ENCODE data around the gene ARHGAP22. TPM values are rescaled to one million over a fixed set of nuclear protein-coding genes. Genes with fewer than 3 reads are reported as not detected.

The ARHGAP22 gene
- total RNA-seq, 1 donor from 2014 or later, result 11.7 TPM

DNA sequence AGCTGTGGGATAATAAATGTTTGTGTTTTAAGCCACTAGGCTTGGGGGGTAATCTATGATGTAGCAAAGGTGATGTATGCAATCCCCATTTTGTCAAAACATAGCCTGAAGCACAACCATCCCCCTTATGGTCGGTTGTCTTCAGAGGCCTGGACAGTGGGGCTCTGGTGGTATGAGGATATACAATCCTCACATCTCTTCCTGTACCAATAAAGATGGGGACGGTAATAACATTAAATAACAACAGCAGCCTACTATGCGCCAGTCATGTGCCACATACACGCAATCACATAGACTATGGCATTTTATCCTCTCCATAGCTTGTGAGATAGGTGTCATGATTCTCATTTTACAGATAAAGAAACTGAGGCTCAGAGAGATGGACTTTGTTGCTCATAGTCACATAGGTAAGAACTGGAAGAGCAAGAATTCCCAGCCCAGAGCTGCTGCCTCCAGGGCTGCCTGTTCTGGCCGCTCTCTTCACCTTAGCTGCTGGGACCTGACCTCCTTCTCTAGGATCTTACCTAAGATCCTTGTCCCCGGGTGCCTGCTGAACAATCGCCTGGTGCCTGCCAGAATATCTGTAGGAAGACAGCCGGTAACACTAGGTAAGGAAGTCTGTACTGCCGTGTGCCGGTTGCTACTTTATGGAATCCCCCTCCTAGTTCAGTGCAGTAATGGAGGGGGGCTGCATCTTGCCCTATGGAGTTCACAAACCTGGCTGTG, 108.6 kb downstream of the ARHGAP22 start:
- ATAC-seq (no peak), DNase-seq (ENCODE audit: low spot score) (no peak)

DNA sequence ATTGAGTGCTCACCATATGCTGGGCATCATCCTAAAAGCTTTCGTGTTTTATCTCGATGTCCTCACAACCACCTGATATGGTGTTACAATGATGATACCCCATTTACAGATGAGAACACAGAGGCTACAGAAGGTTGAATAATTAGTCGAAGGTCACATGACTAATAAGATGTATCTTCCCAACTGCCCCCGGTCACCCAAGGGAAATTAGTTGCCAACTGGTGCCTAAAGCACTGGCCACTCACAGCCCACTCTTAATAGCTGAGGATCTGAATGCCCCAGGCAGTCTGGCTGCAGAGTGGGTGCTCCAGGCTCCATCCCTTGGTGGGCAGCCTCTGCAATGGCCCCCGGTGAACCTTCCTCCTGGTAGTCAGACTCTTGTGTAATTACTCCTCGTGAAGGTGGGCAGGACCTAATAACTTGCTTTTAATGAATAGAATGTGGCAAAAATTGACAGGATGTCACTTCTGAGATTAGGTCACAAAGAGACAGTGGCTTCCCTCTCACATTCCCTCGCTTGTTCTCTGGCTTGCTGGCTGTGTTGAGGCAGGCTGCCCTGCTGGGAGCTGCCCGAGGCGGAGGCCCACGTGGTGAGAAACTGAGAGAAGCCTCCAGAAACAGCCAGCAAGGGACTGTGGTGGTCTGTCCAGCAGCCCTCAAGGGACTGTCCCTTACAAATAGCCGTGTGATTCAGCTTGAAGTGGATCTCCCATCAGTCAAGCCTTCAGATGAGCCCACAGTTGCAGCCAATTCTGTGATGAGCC, 109.4 kb downstream of the ARHGAP22 start:
- no peak for ATAC-seq
- intact Hi-C loops (cut with DNase I), result no loop called here
- no peak for DNase-seq (ENCODE audit: low spot score)

More for the DNA sequence above, 108.6 kb downstream of the ARHGAP22 start:
- intact Hi-C loops (cut with DNase I), result no loop called here

DNA sequence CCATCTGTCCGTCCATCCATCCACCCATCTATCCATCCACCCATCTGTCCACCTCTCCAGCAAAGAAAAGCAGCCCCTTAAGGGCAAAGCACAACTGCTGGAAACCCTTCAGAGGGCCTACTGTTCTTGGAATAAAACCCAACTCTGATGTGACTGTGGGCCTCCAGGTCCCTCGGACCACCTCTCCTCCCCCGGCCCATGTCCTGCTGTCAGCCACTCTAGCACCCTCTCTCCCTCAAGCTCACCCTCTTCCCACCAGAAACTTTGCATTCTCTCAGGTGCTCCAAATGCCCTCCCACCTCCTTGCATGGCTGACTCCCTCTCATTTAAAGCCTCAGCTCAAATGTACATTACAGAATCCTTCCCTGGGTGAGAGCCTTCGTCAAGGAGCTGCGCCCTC, 110.3 kb downstream of the ARHGAP22 start:
- ATAC-seq (no peak), DNase-seq (ENCODE audit: low spot score) (no peak)
- intact Hi-C loops (cut with DNase I), result no loop called here

DNA sequence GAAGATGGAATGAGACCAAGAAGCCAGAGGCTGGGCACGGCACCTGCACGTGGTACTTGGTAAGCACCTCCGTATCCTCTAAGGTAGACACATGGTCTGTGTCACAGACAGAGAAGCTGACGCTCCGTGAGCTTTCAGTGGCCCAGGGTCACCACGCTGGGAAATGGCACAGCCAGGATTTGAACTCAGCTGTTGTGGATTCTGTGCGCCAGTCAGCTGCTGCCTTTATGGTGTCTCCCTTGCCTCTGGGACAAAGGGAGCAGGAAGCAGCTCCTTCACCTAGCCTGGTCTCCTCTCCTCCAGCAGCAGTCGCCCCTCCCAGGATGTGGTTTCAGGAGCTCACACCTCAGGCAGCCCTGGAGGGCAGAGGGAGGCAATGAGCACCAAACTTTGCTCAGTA, 110.8 kb downstream of the ARHGAP22 start:
- ATAC-seq, result no peak
- no peak for DNase-seq (ENCODE audit: low spot score)
- intact Hi-C loops (cut with DNase I), result no loop called here

DNA sequence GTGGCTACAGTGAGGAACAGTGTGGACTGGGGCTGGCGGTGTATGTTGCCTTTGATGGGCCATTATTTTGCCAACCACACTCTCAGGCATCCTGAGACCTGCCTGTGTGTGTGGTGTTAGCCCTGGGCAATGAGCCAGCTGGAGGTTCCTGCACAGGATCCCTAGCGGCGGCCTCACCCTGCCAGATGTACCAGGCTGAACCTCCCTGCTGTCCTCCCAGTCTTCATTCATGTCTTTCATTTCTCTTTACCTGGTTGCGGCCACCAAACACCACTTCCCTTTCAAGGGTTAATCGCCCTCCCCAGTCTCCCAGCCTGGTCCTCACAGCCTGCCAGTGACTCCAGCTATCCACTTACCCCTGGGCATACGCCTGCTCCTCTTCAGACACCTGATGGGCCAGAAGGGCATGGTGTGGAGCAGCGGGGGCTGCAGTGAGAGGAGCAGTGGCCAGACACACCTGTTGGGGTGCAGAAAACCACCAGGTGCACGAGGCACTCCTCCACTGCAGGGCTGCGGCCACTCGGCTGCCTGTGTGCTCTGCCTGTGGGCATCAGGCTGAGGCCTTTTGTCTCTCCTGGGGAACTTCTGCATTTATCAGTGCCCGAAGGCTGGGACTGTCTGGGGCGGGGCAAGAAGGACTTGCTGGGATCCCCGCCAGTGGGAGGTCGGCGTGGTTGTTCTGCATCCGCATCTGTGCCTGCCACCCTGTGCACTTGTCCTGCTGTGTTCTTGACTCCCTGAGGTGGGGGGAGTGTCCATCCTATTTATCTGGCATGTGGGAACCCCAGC, 111.6 kb downstream of the ARHGAP22 start:
- DNase-seq (ENCODE audit: low spot score) (no peak), ATAC-seq (no peak)
- intact Hi-C loops (cut with DNase I), result no loop called here

DNA sequence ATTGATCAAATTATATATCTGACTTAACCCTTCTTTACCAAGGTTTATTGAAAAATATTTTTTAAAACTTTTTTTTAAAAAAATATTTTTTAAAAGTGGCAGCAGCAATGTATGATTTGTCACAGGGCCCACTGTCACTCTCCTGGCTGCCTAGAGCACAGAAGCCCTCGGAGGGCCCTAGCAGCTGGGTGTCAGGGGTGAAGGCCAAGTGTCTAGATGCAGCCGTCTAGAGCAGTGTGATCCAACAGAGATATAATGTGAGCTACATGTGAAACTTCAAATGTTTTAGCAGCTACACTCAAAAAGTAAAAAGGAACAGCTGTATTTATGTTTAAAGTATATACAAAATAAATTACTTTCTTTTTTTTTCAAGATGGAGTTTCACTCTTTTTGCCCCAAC, 112.7 kb downstream of the ARHGAP22 start:
- ATAC-seq (no peak), DNase-seq (ENCODE audit: low spot score) (no peak)
- intact Hi-C loops (cut with DNase I), result no loop called here

DNA sequence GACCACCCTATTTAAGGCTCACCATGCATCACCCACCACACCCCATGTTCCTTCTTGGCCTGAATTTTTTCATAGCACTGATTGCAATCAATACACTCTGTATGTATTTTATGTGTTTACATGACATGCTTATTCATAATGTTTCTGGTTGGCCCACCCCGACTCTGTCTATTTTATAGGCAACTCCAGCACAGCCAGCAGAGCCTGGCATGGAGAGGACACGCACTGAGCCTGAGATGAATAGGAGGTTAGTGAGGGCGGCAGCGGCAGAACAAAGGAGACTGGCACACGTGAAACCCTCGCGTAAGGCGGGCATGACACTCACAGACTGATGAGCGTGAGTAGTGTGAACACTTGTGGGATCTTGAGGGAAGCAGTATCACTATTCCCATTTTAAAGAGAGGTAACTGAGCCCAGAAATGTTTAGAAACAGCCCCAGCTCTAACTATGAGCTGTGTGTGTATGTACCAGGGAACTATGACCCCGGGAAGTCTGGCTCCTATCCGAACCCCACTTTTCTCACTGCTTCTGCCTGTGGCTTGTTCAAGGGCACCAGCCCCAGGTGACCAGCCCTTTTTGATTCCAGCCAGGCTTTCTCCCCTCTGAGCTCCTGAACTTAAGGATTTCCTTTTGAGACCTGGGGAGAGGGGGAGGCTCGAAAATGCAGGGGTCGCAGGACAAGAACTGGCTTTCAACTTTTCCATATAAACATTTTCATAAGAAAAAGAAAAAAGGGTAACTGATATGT, 113.3 kb downstream of the ARHGAP22 start:
- DNase-seq (ENCODE audit: low spot score), result no peak

DNA sequence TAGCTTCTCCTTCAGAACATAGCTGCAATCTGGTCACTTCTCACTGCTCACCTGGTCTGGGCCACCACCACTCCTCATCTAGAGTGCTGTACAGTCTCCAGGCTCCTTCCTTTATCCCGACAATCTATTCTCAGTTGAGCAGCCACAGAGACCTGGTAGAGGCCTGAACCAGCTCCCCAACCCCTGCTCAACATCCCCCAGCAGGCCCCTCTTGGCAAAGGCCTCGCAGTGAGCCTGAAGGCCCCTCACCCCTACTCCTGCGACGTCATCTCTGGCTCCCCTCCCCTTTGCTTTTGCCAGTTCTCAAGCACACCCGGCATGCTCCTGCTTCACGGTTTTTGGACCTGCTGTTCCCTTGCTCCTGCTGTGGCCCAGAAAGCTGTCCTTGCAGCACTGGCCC, 113.9 kb downstream of the ARHGAP22 start:
- intact Hi-C loops (cut with DNase I), result no loop called here
- no peak for ATAC-seq
- DNase-seq (ENCODE audit: low spot score), result no peak

More for the DNA sequence above, 113.3 kb downstream of the ARHGAP22 start:
- intact Hi-C loops (cut with DNase I), result no loop called here
- ATAC-seq, result no peak

DNA sequence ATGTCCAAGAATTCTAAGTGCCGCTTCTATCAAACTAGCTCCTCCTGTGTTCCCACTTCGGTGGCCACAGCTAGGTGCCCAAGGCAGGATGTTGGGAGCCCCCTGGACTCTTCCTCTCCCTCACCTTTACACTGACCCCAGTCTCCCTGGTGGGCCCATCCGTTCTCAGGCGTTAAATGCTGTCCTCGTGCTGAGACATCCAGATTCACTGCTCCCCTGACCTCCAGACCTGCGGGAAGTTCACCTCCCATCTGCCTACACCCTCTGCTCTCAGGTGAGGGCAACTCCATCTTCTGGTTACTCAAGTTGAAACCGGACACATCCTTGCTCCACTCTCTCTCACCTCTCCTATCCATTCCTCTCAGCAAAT, 114.3 kb downstream of the ARHGAP22 start:
- intact Hi-C loops (cut with DNase I), result no loop called here
- DNase-seq (ENCODE audit: low spot score) (no peak), ATAC-seq (no peak)

DNA sequence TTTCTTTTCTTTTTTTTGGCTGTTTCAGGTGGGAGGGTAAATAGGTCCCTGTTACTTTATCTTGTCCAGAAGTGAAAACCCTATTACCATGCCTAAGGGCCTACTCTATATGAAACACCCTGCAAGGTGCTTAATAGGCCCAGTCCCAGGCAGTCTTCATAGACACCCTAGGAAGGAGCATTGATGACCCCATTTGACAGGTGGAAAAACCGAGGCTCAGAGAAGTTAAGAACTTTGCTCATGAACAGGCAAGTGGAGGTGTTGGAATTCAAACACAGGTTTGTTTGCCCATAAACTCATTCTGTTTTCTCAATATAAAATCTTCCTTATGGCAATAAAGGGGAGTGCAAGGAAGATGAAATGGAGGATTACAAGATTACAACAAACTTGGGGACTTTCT, 115.8 kb downstream of the ARHGAP22 start:
- intact Hi-C loops (cut with DNase I), result no loop called here
- ATAC-seq (no peak), DNase-seq (ENCODE audit: low spot score) (no peak)

DNA sequence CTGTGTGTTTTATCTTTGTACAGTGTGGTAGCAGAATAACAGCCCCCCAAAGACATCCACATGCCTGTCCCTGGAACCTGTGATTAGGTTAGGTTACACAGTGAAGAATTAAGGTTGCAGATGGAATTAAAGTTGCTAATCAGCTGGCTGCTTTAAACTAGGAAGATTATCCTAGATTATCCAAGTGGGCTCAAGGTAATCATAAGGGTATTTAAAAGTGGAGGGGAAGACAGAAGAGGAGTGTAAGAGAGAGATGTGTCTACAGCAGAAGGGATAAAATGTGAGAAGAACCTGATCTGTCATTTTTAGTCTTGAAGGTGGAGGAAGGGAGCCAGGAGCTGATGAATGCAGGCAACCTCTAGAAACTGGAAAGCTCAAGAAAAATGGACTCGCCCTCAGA, 117.6 kb downstream of the ARHGAP22 start:
- ATAC-seq (no peak), DNase-seq (ENCODE audit: low spot score) (no peak)
- intact Hi-C loops (cut with DNase I), result no loop called here

DNA sequence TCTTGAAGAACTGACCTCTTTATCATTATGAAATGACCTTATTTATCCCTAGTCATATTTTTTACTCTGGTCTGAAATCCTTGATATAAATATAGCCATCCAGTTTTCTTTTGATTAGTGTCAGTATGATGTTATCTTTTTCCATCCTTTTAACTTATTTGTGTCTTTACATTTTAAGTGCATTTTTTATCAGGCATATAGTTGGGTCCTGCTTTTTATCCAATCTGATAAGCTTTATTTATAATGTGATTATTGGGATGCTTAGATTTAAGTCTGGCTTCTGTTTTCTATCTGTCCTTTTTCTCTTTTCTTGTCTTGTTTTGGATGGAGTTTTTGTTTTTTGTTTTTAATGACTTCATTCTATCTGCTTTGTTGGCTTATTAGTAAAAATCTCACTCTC, 119.2 kb downstream of the ARHGAP22 start:
- intact Hi-C loops (cut with DNase I), result no loop called here
- DNase-seq (ENCODE audit: low spot score) (no peak), ATAC-seq (no peak)

DNA sequence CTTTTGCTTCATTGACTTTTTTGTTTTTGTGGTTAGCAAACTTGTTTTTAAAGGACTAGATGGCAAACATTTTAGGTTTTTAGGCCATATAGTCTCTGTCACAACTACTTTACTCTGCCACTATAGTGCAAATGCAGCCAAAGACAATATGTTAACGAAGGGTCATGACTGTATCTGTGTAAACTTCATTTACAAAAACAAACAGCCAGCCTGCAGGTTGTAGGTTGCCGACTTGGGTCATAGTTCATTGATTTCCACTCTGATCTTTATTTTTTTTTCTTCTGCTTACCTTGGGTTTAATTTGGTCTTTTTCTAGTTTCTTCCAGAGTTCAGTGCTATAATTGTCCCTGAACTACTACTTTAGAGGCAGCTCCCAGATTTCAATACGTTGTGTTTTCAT, 120.0 kb downstream of the ARHGAP22 start:
- ATAC-seq (no peak), DNase-seq (ENCODE audit: low spot score) (no peak)
- intact Hi-C loops (cut with DNase I), result no loop called here

DNA sequence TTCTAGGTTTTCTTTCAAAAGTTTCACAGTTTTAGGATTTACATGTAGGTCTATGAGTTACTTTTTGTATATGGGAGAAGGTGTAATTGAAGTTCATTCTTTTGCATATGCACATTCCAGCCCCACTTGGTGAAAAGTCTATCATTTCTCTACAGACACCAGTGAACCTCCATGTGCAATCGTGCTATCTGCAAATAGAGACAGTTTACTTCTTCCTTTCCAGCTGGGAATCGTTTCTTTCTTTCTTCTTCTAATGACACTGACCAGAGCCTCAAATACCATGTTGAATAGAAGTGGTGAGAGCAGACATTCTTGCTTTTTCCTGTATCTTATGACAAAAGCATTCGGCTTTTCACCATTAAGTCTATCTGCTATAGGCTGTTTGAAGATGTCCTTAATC, 122.7 kb downstream of the ARHGAP22 start:
- intact Hi-C loops (cut with DNase I), result no loop called here
- DNase-seq (ENCODE audit: low spot score), result no peak
- ATAC-seq, result no peak

DNA sequence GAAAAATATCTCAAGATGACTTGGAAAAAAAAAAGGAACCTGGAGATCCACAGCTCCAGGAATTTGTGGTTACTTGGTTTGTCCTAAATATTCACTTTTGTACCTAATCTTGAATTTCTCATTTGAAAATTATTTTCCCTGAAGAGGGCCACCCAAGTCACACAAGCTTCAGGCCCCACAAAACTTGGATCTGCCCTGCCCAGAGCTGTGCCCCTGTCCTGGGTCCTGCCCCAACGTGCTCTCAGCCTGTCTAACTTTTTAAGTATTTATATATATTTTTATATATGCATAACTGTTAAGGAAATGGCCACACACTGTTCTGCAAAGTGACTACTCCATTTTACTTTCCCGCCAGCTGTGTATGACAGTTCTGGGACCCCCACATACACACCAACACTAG, 123.5 kb downstream of the ARHGAP22 start:
- intact Hi-C loops (cut with DNase I), result no loop called here
- no peak for ATAC-seq
- no peak for DNase-seq (ENCODE audit: low spot score)

DNA sequence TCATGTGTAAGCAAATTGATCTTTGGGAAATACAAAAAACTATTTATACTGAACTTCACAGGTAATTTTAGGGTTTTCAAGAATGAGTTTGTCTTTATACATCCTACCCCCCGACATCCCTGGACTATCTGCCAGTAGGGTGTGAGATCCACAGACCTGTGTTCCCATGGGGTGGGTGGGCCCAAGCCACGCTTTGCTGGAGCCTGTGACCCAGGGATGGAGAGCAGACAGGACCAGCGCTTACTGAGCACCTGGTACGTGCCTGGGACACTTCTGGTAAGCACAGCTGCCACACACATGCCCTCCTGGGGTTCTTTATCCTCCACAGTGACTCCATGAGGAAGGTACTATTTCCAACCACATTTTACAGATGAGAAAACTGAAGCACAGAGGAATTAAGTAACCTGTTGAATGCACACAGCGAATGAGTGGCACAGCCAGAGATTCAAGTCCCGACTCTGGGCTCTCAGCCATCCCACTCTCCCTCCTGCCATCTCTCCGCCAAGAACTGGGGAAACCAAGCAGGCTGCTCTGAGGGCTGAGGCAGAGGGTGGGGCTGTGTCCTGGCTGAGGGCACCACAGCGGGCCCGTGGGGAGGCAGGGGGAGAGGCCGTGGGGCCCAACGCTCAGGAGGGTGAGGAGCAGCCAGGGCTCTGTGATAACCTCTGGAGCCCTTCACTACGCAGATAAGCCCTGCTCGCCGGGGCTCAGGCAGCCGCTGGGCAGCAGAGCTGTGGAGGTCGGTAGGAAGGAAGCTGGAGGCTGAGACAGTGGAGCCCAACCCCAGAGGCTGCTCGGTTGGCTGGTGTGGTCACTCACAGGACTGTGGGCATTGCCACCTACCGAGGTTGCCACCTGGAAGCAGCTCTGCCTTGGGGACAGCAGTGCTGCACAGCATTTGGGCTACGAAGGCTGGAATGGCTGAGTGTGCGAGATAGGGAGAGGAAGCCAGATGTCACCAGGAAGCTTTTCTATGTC, 124.2 kb downstream of the ARHGAP22 start:
- no peak for DNase-seq (ENCODE audit: low spot score)

DNA sequence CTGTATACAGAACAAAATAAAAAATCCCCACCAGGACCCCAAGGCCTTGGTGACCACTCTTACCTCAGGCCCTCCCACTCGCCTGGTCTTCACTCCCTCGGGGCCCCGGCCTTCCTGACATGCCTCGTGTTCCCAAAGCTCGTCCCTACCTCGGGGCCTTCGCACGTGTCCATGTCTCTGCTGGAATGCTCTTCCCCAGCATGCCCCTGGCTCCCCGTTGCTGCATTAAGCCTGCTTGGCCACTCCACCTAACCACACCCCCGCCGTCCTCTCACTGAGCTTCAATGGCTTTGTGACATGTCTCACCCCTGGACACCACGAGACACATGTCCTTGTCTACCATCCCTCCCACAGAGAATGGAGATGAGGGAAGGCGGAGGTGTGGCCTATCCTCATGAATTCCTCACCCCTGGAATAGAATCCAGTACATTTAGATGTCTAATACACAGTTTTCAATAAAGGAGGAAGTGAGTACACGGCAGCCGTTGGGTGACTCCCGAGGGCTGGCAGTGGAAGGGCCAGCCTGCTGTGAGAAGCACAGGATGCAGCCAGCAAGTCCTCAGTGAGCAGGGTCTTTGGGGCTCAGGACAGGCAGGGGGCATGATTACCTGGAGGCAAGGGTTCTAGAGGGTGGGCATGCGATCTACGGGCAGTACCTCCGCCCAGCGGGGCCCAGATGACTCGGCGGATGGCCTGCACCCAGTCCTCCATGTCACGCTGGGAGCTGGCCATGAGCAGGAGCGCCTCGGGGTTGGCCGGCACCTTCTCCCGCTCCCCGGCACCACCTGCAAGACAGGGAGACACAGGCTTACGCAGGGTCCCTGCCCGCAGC, 125.7 kb downstream of the ARHGAP22 start:
- ATAC-seq, result no peak
- no peak for DNase-seq (ENCODE audit: low spot score)
- intact Hi-C loops (cut with DNase I), result no loop called here

More for the DNA sequence above, 124.2 kb downstream of the ARHGAP22 start:
- intact Hi-C loops (cut with DNase I), result no loop called here
- no peak for ATAC-seq

Data from sciatic nerve (tissue), 2 donors.